Natural killer cell (primary cell): Measurements from ENCODE around the gene DLST. TPM values are rescaled to one million over a fixed set of nuclear protein-coding genes. Genes with fewer than 3 reads are reported as not detected.

Experiments used
- ATAC-seq, 3 donors: fragments of 150-1000 bp in 2 of 3; fragments of 200-7000 bp in 1 of 3; cut with Tn5 transposase; 1 replicate in 1 of 3; 2 replicates in 2 of 3; pipeline ENCODE4 v1.10.0; 2021; ENCODE audit warnings: mild to moderate bottlenecking in 2 of 3, moderate library complexity in 2 of 3
- DNase-seq, 2 donors: peaks; one replicate each; pipeline versions ENCODE4 v3.0.0 to v3.0.0-alpha.2; 2013 to 2021; ENCODE audit warnings: mixed read lengths in 1 of 2
- H3K27ac ChIP-seq: one replicate; pipeline ENCODE4 v1.5.1; 2013; ENCODE audit warnings: mild to moderate bottlenecking, low read length
- H3K27me3 ChIP-seq: one replicate; pipeline ENCODE4 v1.6.1; 2013; ENCODE audit warnings: low read length; ENCODE audit not compliant: control insufficient read depth, insufficient read depth
- H3K36me3 ChIP-seq: one replicate; pipeline ENCODE4 v1.6.1; 2013; ENCODE audit warnings: low read length; ENCODE audit not compliant: control insufficient read depth, insufficient read depth
- H3K4me1 ChIP-seq: one replicate; pipeline ENCODE4 v1.6.1; 2013; ENCODE audit warnings: low read length; ENCODE audit not compliant: control insufficient read depth, insufficient read depth
- H3K4me3 ChIP-seq: one replicate; pipeline ENCODE4 v1.5.1; 2013; ENCODE audit warnings: low read length
- H3K9me3 ChIP-seq: one replicate; pipeline ENCODE4 v1.6.1; 2013; ENCODE audit warnings: low read length; ENCODE audit not compliant: control insufficient read depth, insufficient read depth
- H3K27ac Mint-ChIP-seq, 2 donors: one replicate each; pipeline ENCODE4 v1.8.0; 2022; ENCODE audit warnings: mild to moderate bottlenecking in 2 of 2, mixed read lengths in 2 of 2, moderate library complexity in 1 of 2
- H3K27me3 Mint-ChIP-seq, 2 donors: one replicate each; pipeline ENCODE4 v1.8.0; 2022; ENCODE audit warnings: low read depth in 2 of 2, mixed read lengths in 2 of 2
- H3K36me3 Mint-ChIP-seq: one replicate; pipeline ENCODE4 v1.8.0; 2022; ENCODE audit warnings: mixed read lengths
- H3K4me1 Mint-ChIP-seq, 2 donors: one replicate each; pipeline ENCODE4 v1.8.0; 2022; ENCODE audit warnings: mixed read lengths in 2 of 2
- H3K4me3 Mint-ChIP-seq: one replicate; pipeline ENCODE4 v1.8.0; 2022; ENCODE audit warnings: mild to moderate bottlenecking, moderate library complexity, mixed read lengths
- H3K9me3 Mint-ChIP-seq, 2 donors: one replicate each; pipeline ENCODE4 v1.8.0; 2022; ENCODE audit warnings: mixed read lengths in 2 of 2
- WGBS: methylation state at CpG from one replicate; pipeline ENCODE4 v1.1.7; 2013; ENCODE audit warnings: missing lambda C conversion rate; ENCODE audit not compliant: insufficient coverage; 5-methylcytosine and 5-hydroxymethylcytosine counted together
- intact Hi-C: fragments of 100-400 bp; cut with micrococcal nuclease; formaldehyde crosslinking; loops from one replicate; pipeline ENCODE4 v1.14.2; 2022
- total RNA-seq, 4 donors: library from RNA; stranded (reverse); fragments of 120-200 nt in 1 of 4; gene quantifications; one replicate each; pipeline versions ENCODE4 v1.2.3 to v1.2.4, GENCODE V29; 2013 to 2022
- TF ChIP-seq, protein P1 (sequence below): fragments of 200-600 bp; IDR thresholded peaks from one replicate; pipeline ENCODE4 v1.8.0; 2022; ENCODE audit warnings: antibody characterized with exemption

Gene DLST
- total RNA-seq, 3 donors from 2014 or later (not counting 1 experiment from before 2014, with no cell fraction given), result 161 to 180 (median 163) TPM

- no peaks in the 10 kb centered on the region for H3K27me3 ChIP-seq
- ATAC-seq (no peak), DNase-seq (no peak)
- H3K4me3 Mint-ChIP-seq, result no peak overlapping the region
- H3K4me3 ChIP-seq, result no peak overlapping the region
- H3K36me3 ChIP-seq, result no peaks in the 10 kb centered on the region
- H3K27ac ChIP-seq, result no peak overlapping the region
- intact Hi-C loops, result no loop called here
- no peaks in the 10 kb centered on the region for H3K9me3 ChIP-seq
- H3K27me3 Mint-ChIP-seq, result no peaks in the 10 kb centered on the region
- whole genome bisulfite sequencing, result 94% methylated on average over 4 of the region's 4 CpGs
- TF ChIP-seq, protein P1, sequence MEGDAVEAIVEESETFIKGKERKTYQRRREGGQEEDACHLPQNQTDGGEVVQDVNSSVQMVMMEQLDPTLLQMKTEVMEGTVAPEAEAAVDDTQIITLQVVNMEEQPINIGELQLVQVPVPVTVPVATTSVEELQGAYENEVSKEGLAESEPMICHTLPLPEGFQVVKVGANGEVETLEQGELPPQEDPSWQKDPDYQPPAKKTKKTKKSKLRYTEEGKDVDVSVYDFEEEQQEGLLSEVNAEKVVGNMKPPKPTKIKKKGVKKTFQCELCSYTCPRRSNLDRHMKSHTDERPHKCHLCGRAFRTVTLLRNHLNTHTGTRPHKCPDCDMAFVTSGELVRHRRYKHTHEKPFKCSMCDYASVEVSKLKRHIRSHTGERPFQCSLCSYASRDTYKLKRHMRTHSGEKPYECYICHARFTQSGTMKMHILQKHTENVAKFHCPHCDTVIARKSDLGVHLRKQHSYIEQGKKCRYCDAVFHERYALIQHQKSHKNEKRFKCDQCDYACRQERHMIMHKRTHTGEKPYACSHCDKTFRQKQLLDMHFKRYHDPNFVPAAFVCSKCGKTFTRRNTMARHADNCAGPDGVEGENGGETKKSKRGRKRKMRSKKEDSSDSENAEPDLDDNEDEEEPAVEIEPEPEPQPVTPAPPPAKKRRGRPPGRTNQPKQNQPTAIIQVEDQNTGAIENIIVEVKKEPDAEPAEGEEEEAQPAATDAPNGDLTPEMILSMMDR, result no peak
- no peaks in the 10 kb centered on the region for H3K4me1 ChIP-seq
- H3K4me1 Mint-ChIP-seq, result no peaks in the 10 kb centered on the region
- H3K27ac Mint-ChIP-seq, result no peak overlapping the region
- no peaks in the 10 kb centered on the region for H3K36me3 Mint-ChIP-seq
- no peaks in the 10 kb centered on the region for H3K9me3 Mint-ChIP-seq
Observed at GRCh38 chr14:74915426-74915825, 33.7 kb downstream of the DLST start.

DNA sequence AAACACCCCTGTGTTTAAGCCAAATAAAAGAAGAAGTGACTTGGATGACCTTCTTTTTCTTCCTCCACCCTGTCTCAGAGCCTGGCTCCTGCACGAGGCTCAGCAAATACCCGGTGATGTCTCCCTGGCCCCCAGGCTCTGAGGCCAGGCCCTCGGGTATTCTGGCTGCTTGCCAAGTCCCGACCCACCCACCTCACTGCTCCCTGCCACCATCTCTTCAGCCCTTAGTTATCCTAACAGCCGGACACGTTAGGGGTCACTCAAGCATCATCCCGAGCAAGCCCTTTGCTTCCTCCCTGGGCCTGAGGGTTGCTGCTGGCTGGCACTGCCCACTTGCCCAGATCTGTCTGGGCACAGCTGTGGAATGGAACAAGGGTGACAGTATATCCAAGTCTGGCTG is 34.1 kb downstream of the DLST start:
- Histone ChIP-seq H3K9me3 (no peaks in the 10 kb centered on the region), H3K4me1 (no peaks in the 10 kb centered on the region), H3K27ac (no peak overlapping the region), H3K36me3 (no peaks in the 10 kb centered on the region), H3K27me3 (no peaks in the 10 kb centered on the region), H3K4me3 (no peak overlapping the region)
- no peaks in the 10 kb centered on the region for H3K27me3 Mint-ChIP-seq
- no peak for ATAC-seq
- 67% methylated on average over 7 of the region's 7 CpGs for WGBS
- H3K9me3 Mint-ChIP-seq, result no peaks in the 10 kb centered on the region
- H3K36me3 Mint-ChIP-seq, result no peaks in the 10 kb centered on the region
- H3K27ac Mint-ChIP-seq, result no peak overlapping the region
- no peak for DNase-seq
- H3K4me3 Mint-ChIP-seq, result no peak overlapping the region
- intact Hi-C loops, result no loop called here
- TF ChIP-seq, protein P1, result no peak
- H3K4me1 Mint-ChIP-seq, result no peaks in the 10 kb centered on the region

DNA sequence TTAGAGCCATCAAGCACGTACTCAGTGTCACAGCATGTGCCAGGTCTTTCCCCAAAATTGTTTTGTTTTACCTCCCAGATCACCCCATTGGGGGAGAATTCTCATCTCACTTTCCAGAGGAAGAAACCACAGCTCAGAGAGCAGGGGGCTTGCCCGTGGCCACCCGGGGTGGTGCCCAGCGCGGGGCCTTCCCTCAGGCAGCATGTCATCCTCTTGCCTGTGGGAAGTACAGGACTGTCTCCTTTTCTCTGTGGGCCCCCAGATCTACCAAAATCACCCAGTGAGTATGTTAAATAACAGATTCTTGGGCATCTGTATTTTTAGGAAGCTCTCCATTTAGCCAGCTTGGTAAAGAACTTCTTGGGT is 35.4 kb downstream of the DLST start:
- Histone ChIP-seq H3K9me3 (no peaks in the 10 kb centered on the region), H3K4me1 (no peaks in the 10 kb centered on the region), H3K36me3 (no peaks in the 10 kb centered on the region), H3K4me3 (no peak overlapping the region), H3K27ac (no peak overlapping the region), H3K27me3 (no peaks in the 10 kb centered on the region)
- Mint-ChIP-seq H3K4me1 (no peaks in the 10 kb centered on the region), H3K36me3 (no peaks in the 10 kb centered on the region), H3K27me3 (no peaks in the 10 kb centered on the region), H3K9me3 (no peaks in the 10 kb centered on the region), H3K27ac (no peak overlapping the region), H3K4me3 (no peak overlapping the region)
- no peak for DNase-seq
- WGBS, result 79% methylated on average over 5 of the region's 5 CpGs
- ATAC-seq, result no peak
- intact Hi-C loops, result no loop called here
- TF ChIP-seq, protein P1, result no peak

DNA sequence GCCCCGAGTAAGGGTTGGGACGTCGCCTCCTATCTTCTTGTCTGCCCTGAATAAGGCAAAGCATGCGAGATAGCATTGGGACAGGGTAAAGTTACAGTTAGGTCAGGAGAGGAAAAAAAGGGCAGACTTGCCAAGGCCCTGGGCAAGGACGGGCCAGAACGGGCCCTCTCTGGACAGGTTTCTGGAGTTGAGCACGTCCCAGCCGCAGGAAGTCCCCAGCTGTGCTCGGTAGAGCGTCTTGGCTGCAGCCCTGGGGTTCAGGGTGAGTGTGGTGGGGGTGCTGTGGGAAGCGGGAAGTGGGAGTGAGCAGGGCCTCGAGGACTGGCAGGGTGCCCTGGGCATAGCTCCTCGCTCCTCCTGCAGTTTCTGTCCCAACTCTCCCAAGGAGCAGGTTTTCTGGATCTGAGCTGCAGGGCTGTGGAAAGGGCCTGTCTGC is 35.9 kb downstream of the DLST start:
- Mint-ChIP-seq H3K27ac (no peak overlapping the region), H3K4me1 (no peaks in the 10 kb centered on the region)

More for the DNA sequence above, 35.9 kb downstream of the DLST start:
- Histone ChIP-seq H3K4me3 (no peak overlapping the region), H3K4me1 (peaks cover 3% of the 10 kb centered on the region), H3K27me3 (no peaks in the 10 kb centered on the region), H3K27ac (no peak overlapping the region), H3K36me3 (no peaks in the 10 kb centered on the region), H3K9me3 (no peaks in the 10 kb centered on the region)
- no peak for ATAC-seq
- 86% methylated on average over 13 of the region's 13 CpGs for WGBS
- DNase-seq, result no peak
- TF ChIP-seq, protein P1, result no peak
- intact Hi-C loops, result no loop called here
- no peaks in the 10 kb centered on the region for H3K27me3 Mint-ChIP-seq
- no peaks in the 10 kb centered on the region for H3K36me3 Mint-ChIP-seq
- no peak overlapping the region for H3K4me3 Mint-ChIP-seq
- H3K9me3 Mint-ChIP-seq, result no peaks in the 10 kb centered on the region
